GM23338 (cell line): Measurements from ENCODE around the gene TNIP1. TPM values are rescaled to one million over a fixed set of nuclear protein-coding genes. Genes with fewer than 3 reads are reported as not detected.

Experiments
- ATAC-seq: fragments of 200-7000 bp; cut with Tn5 transposase; 3 replicates; pipeline ENCODE4 v1.9.1; 2020
- DNase-seq: peaks from one replicate; pipeline ENCODE4 v3.0.0-alpha.2; 2015; ENCODE audit warnings: low spot score
- H2AFZ ChIP-seq: fragments of 200-600 bp; sonication (generic); 2 replicates; pipeline ENCODE4 v1.8.0; 2016; ENCODE audit warnings: antibody characterized with exemption, mild to moderate bottlenecking, moderate library complexity
- H3F3A ChIP-seq: fragments of 200-600 bp; sonication (generic); replicated peaks from 2 replicates; pipeline ENCODE4 v1.8.0; 2017; ENCODE audit warnings: antibody characterized with exemption, mixed run types, low read depth
- H3K27ac ChIP-seq: fragments of 200-600 bp; sonication (generic); 2 replicates; pipeline ENCODE4 v1.6.1; 2016; ENCODE audit warnings: low read depth
- H3K27me3 ChIP-seq: fragments of 200-600 bp; sonication (generic); 2 replicates; pipeline ENCODE4 v1.8.0; 2016; ENCODE audit warnings: mild to moderate bottlenecking, mixed run types, moderate library complexity; ENCODE audit not compliant: insufficient read depth
- H3K36me3 ChIP-seq: fragments of 200-600 bp; sonication (generic); 2 replicates; pipeline ENCODE4 v1.8.0; 2016; ENCODE audit warnings: mild to moderate bottlenecking; ENCODE audit not compliant: insufficient read depth
- H3K4me1 ChIP-seq: fragments of 200-600 bp; sonication (generic); 2 replicates; pipeline ENCODE4 v1.8.0; 2016; ENCODE audit warnings: mild to moderate bottlenecking, moderate library complexity; ENCODE audit not compliant: insufficient read depth
- H3K4me2 ChIP-seq: fragments of 200-600 bp; sonication (generic); 2 replicates; pipeline ENCODE4 v1.7.1; 2017; ENCODE audit warnings: mixed run types
- H3K4me3 ChIP-seq: fragments of 200-600 bp; sonication (generic); 2 replicates; pipeline ENCODE4 v1.6.1; 2016; ENCODE audit warnings: mixed run types
- H3K79me2 ChIP-seq: fragments of 200-600 bp; sonication (generic); replicated peaks from 2 replicates; pipeline ENCODE4 v1.8.0; 2017; ENCODE audit warnings: mild to moderate bottlenecking; ENCODE audit not compliant: insufficient read depth
- H3K9me2 ChIP-seq: fragments of 200-600 bp; sonication (generic); 2 replicates; pipeline ENCODE4 v1.8.0; 2017; ENCODE audit not compliant: insufficient read depth
- H4K20me1 ChIP-seq: fragments of 200-600 bp; sonication (generic); replicated peaks from 2 replicates; pipeline ENCODE4 v1.8.0; 2017; ENCODE audit warnings: mild to moderate bottlenecking; ENCODE audit not compliant: insufficient read depth
- H3K27ac Mint-ChIP-seq: 2 replicates; pipeline ENCODE4 v1.8.0; 2020; ENCODE audit warnings: inconsistent platforms, mild to moderate bottlenecking, moderate library complexity, mixed read lengths
- H3K27me3 Mint-ChIP-seq: 3 replicates; pipeline ENCODE4 v1.8.0; 2022; ENCODE audit warnings: low read depth, mild to moderate bottlenecking, moderate library complexity, mixed read lengths, inconsistent platforms; ENCODE audit not compliant: insufficient read depth, poor library complexity
- H3K36me3 Mint-ChIP-seq: 3 replicates; pipeline ENCODE4 v1.8.0; 2021; ENCODE audit warnings: low read depth, mild to moderate bottlenecking, inconsistent platforms, moderate library complexity, mixed read lengths
- H3K4me1 Mint-ChIP-seq: 3 replicates; pipeline ENCODE4 v1.8.0; 2020; ENCODE audit warnings: mild to moderate bottlenecking, inconsistent platforms, mixed read lengths
- H3K4me3 Mint-ChIP-seq: 3 replicates; pipeline ENCODE4 v1.8.0; 2021; ENCODE audit warnings: moderate library complexity, mild to moderate bottlenecking, inconsistent platforms, mixed read lengths
- H3K9me3 Mint-ChIP-seq: 3 replicates; pipeline ENCODE4 v1.8.0; 2020; ENCODE audit warnings: moderate library complexity, mild to moderate bottlenecking, inconsistent platforms, mixed read lengths
- CTCF ChIP-seq, 2 experiments: fragments of 200-600 bp in 1 of 2; sonication (generic) in 1 of 2; conservative IDR thresholded peaks; 2 replicates each; pipeline versions ENCODE4 v1.5.1 to v1.6.1; 2016 to 2017; ENCODE audit warnings: antibody characterized with exemption in 2 of 2, low read depth in 2 of 2, mild to moderate bottlenecking in 2 of 2, moderate library complexity in 1 of 2
- EZH2 ChIP-seq: fragments of 200-600 bp; sonication (generic); IDR thresholded peaks from one replicate; pipeline ENCODE4 v1.8.0; 2017; ENCODE audit warnings: antibody characterized with exemption, mild to moderate bottlenecking, low read depth; ENCODE audit not compliant: unreplicated experiment
- EZH2phosphoT487 ChIP-seq: fragments of 200-600 bp; sonication (generic); IDR thresholded peaks from one replicate; pipeline ENCODE4 v1.8.1; 2018; ENCODE audit warnings: antibody characterized with exemption; ENCODE audit not compliant: unreplicated experiment
- JUNB ChIP-seq: IDR thresholded peaks from one replicate; pipeline ENCODE4 v1.6.1; 2016; ENCODE audit warnings: antibody characterized with exemption; ENCODE audit not compliant: unreplicated experiment
- POLR2AphosphoS5 ChIP-seq: IDR thresholded peaks from 2 replicates; pipeline ENCODE4 v1.6.1; 2016; ENCODE audit warnings: antibody characterized with exemption, low read depth
- REST ChIP-seq: IDR thresholded peaks from one replicate; pipeline ENCODE4 v1.6.1; 2018; ENCODE audit warnings: antibody characterized with exemption; ENCODE audit not compliant: unreplicated experiment
- STAT1 ChIP-seq: IDR thresholded peaks from one replicate; pipeline ENCODE4 v1.6.1; 2016; ENCODE audit warnings: antibody characterized with exemption; ENCODE audit not compliant: unreplicated experiment
- ZNF114 ChIP-seq: fragments of 250-450 bp; sonication (Bioruptor Pico); IDR thresholded peaks from 2 replicates; pipeline ENCODE4 v1.5.0; 2020; ENCODE audit warnings: mild to moderate bottlenecking, moderate library complexity
- ZNF331 ChIP-seq: fragments of 250-450 bp; sonication (Bioruptor Pico); IDR thresholded peaks from 2 replicates; pipeline ENCODE4 v1.5.0; 2020; ENCODE audit warnings: low read depth, mild to moderate bottlenecking, moderate library complexity
- polyA plus RNA-seq: library from polyadenylated mRNA; unstranded; fragments of >200 nt; fragmentation: Nextera tagmentation; extraction: Ambion mirVana; gene quantifications from 2 replicates; pipeline ENCODE4 v1.2.1, GENCODE V29; 2016
- total RNA-seq: library from RNA; depleted of rRNA; stranded (reverse); fragments of >200 nt; shearing (Covaris generic); gene quantifications from 2 replicates; pipeline ENCODE4 v1.2.3, GENCODE V29; 2014
- TF ChIP-seq, protein P1 (sequence below): fragments of 250-450 bp; sonication (Bioruptor Pico); IDR thresholded peaks from 2 replicates; pipeline ENCODE4 v1.5.0; 2020; ENCODE audit warnings: mild to moderate bottlenecking, moderate library complexity
- TF ChIP-seq, protein P2 (sequence below): IDR thresholded peaks from 2 replicates; pipeline ENCODE4 v1.6.1; 2016; ENCODE audit warnings: antibody characterized with exemption

TNIP1 gene
- total and polyA plus RNA-seq, 2 experiments from 2014 or later = 10.3 to 29.6 TPM

DNA sequence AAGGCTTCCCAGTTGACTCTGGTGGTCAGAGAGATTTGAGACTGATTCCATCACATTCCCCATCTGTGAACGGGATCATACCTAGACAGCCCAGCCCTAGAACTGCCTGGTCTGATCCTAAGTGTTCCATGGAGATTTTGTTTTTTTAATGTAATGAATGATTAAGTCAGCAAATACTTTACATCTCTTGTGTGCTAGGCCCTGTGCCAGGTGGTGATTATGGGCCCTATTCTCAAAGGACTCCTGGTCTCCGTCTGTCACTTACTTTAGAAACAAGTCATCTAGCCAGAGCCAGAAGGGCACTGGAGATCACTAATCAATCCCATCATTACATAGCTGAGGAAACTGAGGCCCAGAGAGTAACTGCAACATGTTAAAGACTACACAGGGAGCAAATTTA is 61.5 kb downstream of the TNIP1 start (continued):
- TF ChIP-seq, protein P1, sequence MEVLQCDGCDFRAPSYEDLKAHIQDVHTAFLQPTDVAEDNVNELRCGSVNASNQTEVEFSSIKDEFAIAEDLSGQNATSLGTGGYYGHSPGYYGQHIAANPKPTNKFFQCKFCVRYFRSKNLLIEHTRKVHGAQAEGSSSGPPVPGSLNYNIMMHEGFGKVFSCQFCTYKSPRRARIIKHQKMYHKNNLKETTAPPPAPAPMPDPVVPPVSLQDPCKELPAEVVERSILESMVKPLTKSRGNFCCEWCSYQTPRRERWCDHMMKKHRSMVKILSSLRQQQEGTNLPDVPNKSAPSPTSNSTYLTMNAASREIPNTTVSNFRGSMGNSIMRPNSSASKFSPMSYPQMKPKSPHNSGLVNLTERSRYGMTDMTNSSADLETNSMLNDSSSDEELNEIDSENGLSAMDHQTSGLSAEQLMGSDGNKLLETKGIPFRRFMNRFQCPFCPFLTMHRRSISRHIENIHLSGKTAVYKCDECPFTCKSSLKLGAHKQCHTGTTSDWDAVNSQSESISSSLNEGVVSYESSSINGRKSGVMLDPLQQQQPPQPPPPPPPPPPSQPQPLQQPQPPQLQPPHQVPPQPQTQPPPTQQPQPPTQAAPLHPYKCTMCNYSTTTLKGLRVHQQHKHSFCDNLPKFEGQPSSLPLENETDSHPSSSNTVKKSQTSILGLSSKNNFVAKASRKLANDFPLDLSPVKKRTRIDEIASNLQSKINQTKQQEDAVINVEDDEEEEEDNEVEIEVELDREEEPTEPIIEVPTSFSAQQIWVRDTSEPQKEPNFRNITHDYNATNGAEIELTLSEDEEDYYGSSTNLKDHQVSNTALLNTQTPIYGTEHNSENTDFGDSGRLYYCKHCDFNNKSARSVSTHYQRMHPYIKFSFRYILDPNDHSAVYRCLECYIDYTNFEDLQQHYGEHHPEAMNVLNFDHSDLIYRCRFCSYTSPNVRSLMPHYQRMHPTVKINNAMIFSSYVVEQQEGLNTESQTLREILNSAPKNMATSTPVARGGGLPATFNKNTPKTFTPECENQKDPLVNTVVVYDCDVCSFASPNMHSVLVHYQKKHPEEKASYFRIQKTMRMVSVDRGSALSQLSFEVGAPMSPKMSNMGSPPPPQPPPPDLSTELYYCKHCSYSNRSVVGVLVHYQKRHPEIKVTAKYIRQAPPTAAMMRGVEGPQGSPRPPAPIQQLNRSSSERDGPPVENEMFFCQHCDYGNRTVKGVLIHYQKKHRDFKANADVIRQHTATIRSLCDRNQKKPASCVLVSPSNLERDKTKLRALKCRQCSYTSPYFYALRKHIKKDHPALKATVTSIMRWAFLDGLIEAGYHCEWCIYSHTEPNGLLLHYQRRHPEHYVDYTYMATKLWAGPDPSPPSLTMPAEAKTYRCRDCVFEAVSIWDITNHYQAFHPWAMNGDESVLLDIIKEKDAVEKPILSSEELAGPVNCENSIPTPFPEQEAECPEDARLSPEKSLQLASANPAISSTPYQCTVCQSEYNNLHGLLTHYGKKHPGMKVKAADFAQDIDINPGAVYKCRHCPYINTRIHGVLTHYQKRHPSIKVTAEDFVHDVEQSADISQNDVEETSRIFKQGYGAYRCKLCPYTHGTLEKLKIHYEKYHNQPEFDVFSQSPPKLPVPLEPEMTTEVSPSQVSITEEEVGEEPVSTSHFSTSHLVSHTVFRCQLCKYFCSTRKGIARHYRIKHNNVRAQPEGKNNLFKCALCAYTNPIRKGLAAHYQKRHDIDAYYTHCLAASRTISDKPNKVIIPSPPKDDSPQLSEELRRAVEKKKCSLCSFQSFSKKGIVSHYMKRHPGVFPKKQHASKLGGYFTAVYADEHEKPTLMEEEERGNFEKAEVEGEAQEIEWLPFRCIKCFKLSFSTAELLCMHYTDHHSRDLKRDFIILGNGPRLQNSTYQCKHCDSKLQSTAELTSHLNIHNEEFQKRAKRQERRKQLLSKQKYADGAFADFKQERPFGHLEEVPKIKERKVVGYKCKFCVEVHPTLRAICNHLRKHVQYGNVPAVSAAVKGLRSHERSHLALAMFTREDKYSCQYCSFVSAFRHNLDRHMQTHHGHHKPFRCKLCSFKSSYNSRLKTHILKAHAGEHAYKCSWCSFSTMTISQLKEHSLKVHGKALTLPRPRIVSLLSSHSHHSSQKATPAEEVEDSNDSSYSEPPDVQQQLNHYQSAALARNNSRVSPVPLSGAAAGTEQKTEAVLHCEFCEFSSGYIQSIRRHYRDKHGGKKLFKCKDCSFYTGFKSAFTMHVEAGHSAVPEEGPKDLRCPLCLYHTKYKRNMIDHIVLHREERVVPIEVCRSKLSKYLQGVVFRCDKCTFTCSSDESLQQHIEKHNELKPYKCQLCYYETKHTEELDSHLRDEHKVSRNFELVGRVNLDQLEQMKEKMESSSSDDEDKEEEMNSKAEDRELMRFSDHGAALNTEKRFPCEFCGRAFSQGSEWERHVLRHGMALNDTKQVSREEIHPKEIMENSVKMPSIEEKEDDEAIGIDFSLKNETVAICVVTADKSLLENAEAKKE (CRISPR knock-in tag) = no peak
- no peak for TF ChIP-seq CTCF (conservative IDR thresholded peaks at IDR 0.05; ENCODE audit: low read depth in 2 of 2)
- TF ChIP-seq STAT1 = no peak

DNA sequence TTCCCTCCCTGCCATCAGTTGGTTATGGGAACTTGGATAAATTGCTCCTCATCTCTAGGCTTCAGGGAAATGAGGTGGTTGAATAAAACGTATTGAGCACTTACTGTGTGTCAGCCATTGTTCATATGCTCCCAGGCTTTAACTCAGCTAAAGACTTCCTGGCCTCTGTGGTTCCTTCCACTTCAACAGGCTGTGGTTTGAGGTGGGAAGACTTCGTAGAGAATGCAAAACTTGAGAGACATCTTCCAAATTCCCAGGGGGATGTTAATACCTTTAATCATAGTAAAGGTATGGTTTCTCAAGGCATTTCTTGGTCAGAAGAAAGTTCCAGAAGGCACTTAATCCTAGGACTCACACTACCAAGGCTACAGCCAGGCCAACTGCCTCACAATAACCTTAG is 62.0 kb downstream of the TNIP1 start:
- no peak overlapping the region for H2AFZ ChIP-seq
- H3K36me3 Mint-ChIP-seq = no peaks in the 10 kb centered on the region
- no peaks in the 10 kb centered on the region for H3K9me2 ChIP-seq
- no peak overlapping the region for H3K4me3 Mint-ChIP-seq
- H3K4me3 ChIP-seq = no peak overlapping the region
- H3K4me1 Mint-ChIP-seq = no peaks in the 10 kb centered on the region; the same call in 1 of the 3 replicates
- no peaks in the 10 kb centered on the region for H3K9me3 Mint-ChIP-seq
- H3K27me3 ChIP-seq = peaks cover 15% of the 10 kb centered on the region; the same call in 1 of the 2 replicates
- ATAC-seq (no peak), DNase-seq (no peak)
- no peaks in the 10 kb centered on the region for H3F3A ChIP-seq
- H3K4me1 ChIP-seq = peaks cover 4% of the 10 kb centered on the region; the same call in 1 of the 2 replicates
- no peak overlapping the region for H3K27ac ChIP-seq
- peaks cover 14% of the 10 kb centered on the region for H3K27me3 Mint-ChIP-seq
- no peaks in the 10 kb centered on the region for H3K36me3 ChIP-seq
- no peaks in the 10 kb centered on the region for H3K79me2 ChIP-seq
- H4K20me1 ChIP-seq = peaks cover 3% of the 10 kb centered on the region; the same call in 1 of the 2 replicates
- H3K4me2 ChIP-seq = no peak overlapping the region
- H3K27ac Mint-ChIP-seq = no peak overlapping the region
- TF ChIP-seq EZH2phosphoT487 (no peak), REST (no peak), JUNB (no peak), STAT1 (no peak), ZNF114 (CRISPR knock-in tag) (no peak), ZNF331 (CRISPR knock-in tag) (no peak), POLR2AphosphoS5 (no peak), EZH2 (no peak)
- TF ChIP-seq, protein P2, sequence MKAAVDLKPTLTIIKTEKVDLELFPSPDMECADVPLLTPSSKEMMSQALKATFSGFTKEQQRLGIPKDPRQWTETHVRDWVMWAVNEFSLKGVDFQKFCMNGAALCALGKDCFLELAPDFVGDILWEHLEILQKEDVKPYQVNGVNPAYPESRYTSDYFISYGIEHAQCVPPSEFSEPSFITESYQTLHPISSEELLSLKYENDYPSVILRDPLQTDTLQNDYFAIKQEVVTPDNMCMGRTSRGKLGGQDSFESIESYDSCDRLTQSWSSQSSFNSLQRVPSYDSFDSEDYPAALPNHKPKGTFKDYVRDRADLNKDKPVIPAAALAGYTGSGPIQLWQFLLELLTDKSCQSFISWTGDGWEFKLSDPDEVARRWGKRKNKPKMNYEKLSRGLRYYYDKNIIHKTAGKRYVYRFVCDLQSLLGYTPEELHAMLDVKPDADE = no peak
